GM21737 (cell line): ENCODE results near the gene FHOD1.

ENCODE experiments used
- ATAC-seq: cut with Tn5 transposase; IDR thresholded peaks from one replicate; pipeline ENCODE4 v1.9.1; 2021; ENCODE audit warnings: mild to moderate bottlenecking, moderate library complexity; ENCODE audit not compliant: unreplicated experiment

The FHOD1 gene

GRCh38 chr16:67179421-67180080 lies 67.7 kb downstream of the FHOD1 start:
- ATAC-seq: no peak
